Endodermal cell (in vitro differentiated cells): ENCODE data around the gene CD82. TPM values are rescaled to one million over a fixed set of nuclear protein-coding genes. Genes with fewer than 3 reads are reported as not detected.

Source experiments
- DNase-seq: peaks from one replicate; pipeline ENCODE4 v3.0.0-alpha.2; 2017
- H3K27ac ChIP-seq: 2 replicates; pipeline ENCODE4 v1.5.1; 2013; ENCODE audit warnings: mild to moderate bottlenecking, low read depth, low read length, moderate library complexity
- H3K27me3 ChIP-seq: 2 replicates; pipeline ENCODE4 v1.6.1; 2013; ENCODE audit warnings: mild to moderate bottlenecking, low read length, moderate library complexity; ENCODE audit not compliant: insufficient read depth, control insufficient read depth, poor library complexity, severe bottlenecking
- H3K36me3 ChIP-seq: 2 replicates; pipeline ENCODE4 v1.7.0; 2013; ENCODE audit warnings: mild to moderate bottlenecking, low read length, moderate library complexity; ENCODE audit not compliant: control insufficient read depth, insufficient read depth
- H3K4me1 ChIP-seq: one replicate; pipeline ENCODE4 v1.7.0; 2013; ENCODE audit warnings: low read length; ENCODE audit not compliant: control insufficient read depth, insufficient read depth
- H3K4me3 ChIP-seq: 2 replicates; pipeline ENCODE4 v1.5.1; 2013; ENCODE audit warnings: mild to moderate bottlenecking, low read length, moderate library complexity
- H3K9ac ChIP-seq: 2 replicates; pipeline ENCODE4 v1.6.1; 2013; ENCODE audit warnings: mild to moderate bottlenecking, low read length, moderate library complexity; ENCODE audit not compliant: poor library complexity, severe bottlenecking; ENCODE audit errors: extremely low read depth
- H3K9me3 ChIP-seq: 2 replicates; pipeline ENCODE4 v1.6.1; 2013; ENCODE audit warnings: mild to moderate bottlenecking, low read length, moderate library complexity; ENCODE audit not compliant: control insufficient read depth
- H3K27ac Mint-ChIP-seq: 2 replicates; pipeline ENCODE4 v1.8.0; 2020; ENCODE audit warnings: mixed read lengths
- H3K27me3 Mint-ChIP-seq: 2 replicates; pipeline ENCODE4 v1.8.0; 2021; ENCODE audit warnings: mild to moderate bottlenecking, mixed read lengths; ENCODE audit not compliant: insufficient read depth
- H3K36me3 Mint-ChIP-seq: 2 replicates; pipeline ENCODE4 v1.8.0; 2020; ENCODE audit warnings: low read depth, mixed read lengths
- H3K4me1 Mint-ChIP-seq: 2 replicates; pipeline ENCODE4 v1.8.0; 2020; ENCODE audit warnings: mixed read lengths
- H3K4me3 Mint-ChIP-seq: 2 replicates; pipeline ENCODE4 v1.8.0; 2020; ENCODE audit warnings: mild to moderate bottlenecking, moderate library complexity, mixed read lengths
- H3K9me3 Mint-ChIP-seq: 2 replicates; pipeline ENCODE4 v1.8.0; 2020; ENCODE audit warnings: mild to moderate bottlenecking, mixed read lengths
- CTCF ChIP-seq: fragments of 200-600 bp; sonication (generic); conservative IDR thresholded peaks from 2 replicates; pipeline ENCODE4 v1.5.0; 2021; ENCODE audit warnings: antibody characterized with exemption, mild to moderate bottlenecking
- WGBS, 2 experiments: methylation state at CpG; one replicate each; pipeline versions ENCODE4 v1.1.5 to v1.1.7; 2013; ENCODE audit warnings: missing lambda C conversion rate in 2 of 2, mixed read lengths in 1 of 2; ENCODE audit not compliant: insufficient coverage in 1 of 2, insufficient read length in 1 of 2; 5-methylcytosine and 5-hydroxymethylcytosine counted together
- total RNA-seq, 2 donors: library from RNA; stranded (reverse); fragmentation: NEBNext Ultra II Directional in 1 of 2; extraction: Animal tissue kit (Norgen Biotek cat#: 25700) in 1 of 2; gene quantifications; 2 replicates in 1 of 2; 3 replicates in 1 of 2; pipeline ENCODE4 v1.2.1, GENCODE V29; 2021

The CD82 gene
- total RNA-seq, 2 donors from 2014 or later: 1.7 to 3.0 TPM

- DNase-seq: peak; percentile 96
- Histone ChIP-seq H3K27ac (no peak overlapping the region), H3K9me3 (no peaks in the 10 kb centered on the region), H3K9ac (no peak overlapping the region), H3K4me1 (no peaks in the 10 kb centered on the region), H3K4me3 (no peak overlapping the region), H3K36me3 (no peaks in the 10 kb centered on the region), H3K27me3 (peaks cover 10% of the 10 kb centered on the region)
- peak; percentile 99 for TF ChIP-seq CTCF
- Mint-ChIP-seq H3K36me3 (no peaks in the 10 kb centered on the region), H3K4me3 (no peak overlapping the region), H3K9me3 (no peaks in the 10 kb centered on the region), H3K4me1 (peaks cover 12% of the 10 kb centered on the region), H3K27ac (no peak overlapping the region), H3K27me3 (peaks cover 19% of the 10 kb centered on the region)
- WGBS, 2 experiments: 38 to 52% methylated on average over 10 to 21 of the region's 21 CpGs
Measured at GRCh38 chr11:44538375-44539054, 26.9 kb upstream of the CD82 start.

GRCh38 chr11:44539971-44540370, 25.5 kb upstream of the CD82 start:
- Mint-ChIP-seq H3K27me3 (peaks cover 12% of the 10 kb centered on the region), H3K27ac (no peak overlapping the region), H3K36me3 (no peaks in the 10 kb centered on the region), H3K4me1 (peaks cover 12% of the 10 kb centered on the region), H3K4me3 (no peak overlapping the region), H3K9me3 (no peaks in the 10 kb centered on the region)
- DNase-seq: peak; percentile 80
- no peak overlapping the region for H3K9ac ChIP-seq
- no peak for TF ChIP-seq CTCF
- no peak overlapping the region for H3K4me3 ChIP-seq
- no peaks in the 10 kb centered on the region for H3K9me3 ChIP-seq
- peaks cover 10% of the 10 kb centered on the region for H3K27me3 ChIP-seq
- H3K27ac ChIP-seq: no peak overlapping the region
- WGBS, 2 experiments: 37 to 45% methylated on average over 7 of the region's 7 CpGs
- H3K4me1 ChIP-seq: no peaks in the 10 kb centered on the region
- no peaks in the 10 kb centered on the region for H3K36me3 ChIP-seq

GRCh38 chr11:44540667-44541066, 24.8 kb upstream of the CD82 start:
- Histone ChIP-seq H3K4me1 (no peaks in the 10 kb centered on the region), H3K27me3 (peaks cover 10% of the 10 kb centered on the region), H3K9me3 (no peaks in the 10 kb centered on the region), H3K9ac (no peak overlapping the region), H3K36me3 (no peaks in the 10 kb centered on the region), H3K27ac (no peak overlapping the region), H3K4me3 (no peak overlapping the region)
- H3K4me3 Mint-ChIP-seq: no peak overlapping the region
- H3K4me1 Mint-ChIP-seq: peaks cover 12% of the 10 kb centered on the region
- no peak overlapping the region for H3K27ac Mint-ChIP-seq
- 100% methylated on average over 1 of the region's 2 CpGs for WGBS, 2 experiments
- H3K36me3 Mint-ChIP-seq: no peaks in the 10 kb centered on the region
- peaks cover 12% of the 10 kb centered on the region for H3K27me3 Mint-ChIP-seq
- TF ChIP-seq CTCF: no peak
- peaks cover 4% of the 10 kb centered on the region for H3K9me3 Mint-ChIP-seq
- DNase-seq: no peak
